GM12872 (cell line): ENCODE results near the gene SGPL1.

ENCODE experiments used
- TF ChIP-seq, protein P1 (sequence below): IDR thresholded peaks from 3 replicates; pipeline ENCODE4 v1.5.1; 2011; ENCODE audit warnings: low read depth, mild to moderate bottlenecking, low read length, moderate library complexity; ENCODE audit not compliant: insufficient read depth

The SGPL1 gene

GRCh38 chr10:70832852-70833528, 17.2 kb downstream of the SGPL1 start:
- TF ChIP-seq, protein P1, sequence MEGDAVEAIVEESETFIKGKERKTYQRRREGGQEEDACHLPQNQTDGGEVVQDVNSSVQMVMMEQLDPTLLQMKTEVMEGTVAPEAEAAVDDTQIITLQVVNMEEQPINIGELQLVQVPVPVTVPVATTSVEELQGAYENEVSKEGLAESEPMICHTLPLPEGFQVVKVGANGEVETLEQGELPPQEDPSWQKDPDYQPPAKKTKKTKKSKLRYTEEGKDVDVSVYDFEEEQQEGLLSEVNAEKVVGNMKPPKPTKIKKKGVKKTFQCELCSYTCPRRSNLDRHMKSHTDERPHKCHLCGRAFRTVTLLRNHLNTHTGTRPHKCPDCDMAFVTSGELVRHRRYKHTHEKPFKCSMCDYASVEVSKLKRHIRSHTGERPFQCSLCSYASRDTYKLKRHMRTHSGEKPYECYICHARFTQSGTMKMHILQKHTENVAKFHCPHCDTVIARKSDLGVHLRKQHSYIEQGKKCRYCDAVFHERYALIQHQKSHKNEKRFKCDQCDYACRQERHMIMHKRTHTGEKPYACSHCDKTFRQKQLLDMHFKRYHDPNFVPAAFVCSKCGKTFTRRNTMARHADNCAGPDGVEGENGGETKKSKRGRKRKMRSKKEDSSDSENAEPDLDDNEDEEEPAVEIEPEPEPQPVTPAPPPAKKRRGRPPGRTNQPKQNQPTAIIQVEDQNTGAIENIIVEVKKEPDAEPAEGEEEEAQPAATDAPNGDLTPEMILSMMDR: no peak

DNA sequence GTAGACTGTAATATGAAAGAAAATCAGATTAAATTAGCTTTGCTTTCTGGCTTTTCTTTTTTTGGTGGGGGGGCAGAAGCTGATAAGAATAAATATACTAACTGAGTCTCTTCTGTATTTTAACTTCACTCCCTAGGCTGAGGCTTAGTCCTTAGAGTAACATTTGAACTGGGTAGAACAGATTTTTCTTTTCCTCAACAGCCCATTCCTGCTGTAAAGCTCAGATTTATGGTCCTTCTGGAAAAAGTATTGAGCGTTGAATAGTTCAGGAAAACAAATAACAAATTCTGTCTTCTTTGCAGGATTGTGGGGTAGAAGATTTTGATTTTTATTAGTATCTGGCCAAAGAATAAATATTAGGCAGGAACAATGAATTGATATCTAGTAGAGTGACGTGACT, 17.9 kb downstream of the SGPL1 start:
- TF ChIP-seq, protein P1: no peak

DNA sequence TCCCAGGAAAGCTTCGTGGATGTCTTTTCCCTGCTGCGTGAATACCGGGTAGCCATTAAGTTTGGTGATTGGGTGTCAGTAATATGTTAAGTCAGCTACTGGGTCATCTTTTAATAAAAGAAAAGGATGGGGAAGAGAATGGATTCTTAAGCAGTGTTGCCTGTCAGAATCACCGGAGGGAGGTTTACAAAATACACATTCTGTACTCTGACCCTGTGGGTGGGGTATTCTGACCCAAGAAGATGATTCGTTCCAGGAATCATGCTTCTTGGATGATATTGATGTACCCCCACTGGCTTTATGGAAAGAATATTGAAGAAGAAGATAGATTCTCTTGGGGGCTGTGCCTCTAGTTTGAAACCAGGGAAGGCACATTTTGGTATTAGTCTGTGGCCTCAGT, 18.3 kb downstream of the SGPL1 start:
- TF ChIP-seq, protein P1: no peak

DNA sequence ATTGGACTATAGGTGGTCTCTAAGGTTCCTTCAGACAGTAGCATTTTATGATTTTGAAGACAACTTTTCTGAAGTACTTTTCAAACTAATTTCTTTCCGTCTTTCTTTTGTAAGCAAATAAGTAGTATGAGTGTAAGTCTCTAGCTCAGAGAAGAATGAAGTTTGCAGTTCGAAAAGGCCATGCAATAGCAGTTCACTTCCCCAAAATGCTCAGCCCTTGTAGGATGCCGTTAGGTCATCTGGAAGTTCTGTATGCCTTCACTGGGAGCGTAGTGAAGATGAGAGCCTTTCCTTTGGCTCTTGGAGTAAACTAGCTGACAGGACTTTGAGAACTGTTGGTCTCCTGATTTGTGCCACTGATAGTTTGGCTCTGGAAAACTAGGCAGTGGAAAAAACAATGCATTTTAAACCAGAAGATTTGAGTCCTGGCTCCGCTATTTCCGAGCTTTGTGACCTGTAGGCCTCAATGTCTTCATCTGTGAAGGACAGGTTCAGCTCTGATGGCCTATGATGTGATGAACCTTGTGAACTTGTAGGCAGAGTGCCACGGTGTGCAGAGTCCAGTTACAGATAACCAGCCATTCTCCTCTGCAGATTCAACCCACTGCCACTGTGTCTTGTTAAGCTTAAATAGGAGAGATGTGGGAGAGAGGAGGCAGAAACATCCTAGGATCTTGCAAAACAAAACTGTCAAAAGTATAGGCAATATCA, 18.8 kb downstream of the SGPL1 start:
- TF ChIP-seq, protein P1: no peak

GRCh38 chr10:70836319-70836718, 20.6 kb downstream of the SGPL1 start:
- TF ChIP-seq, protein P1: no peak

- TF ChIP-seq, protein P1: no peak
These were observed 21.9 kb downstream of the SGPL1 start for GRCh38 chr10:70837660-70838059.

GRCh38 chr10:70838270-70838805, 22.6 kb downstream of the SGPL1 start:
- TF ChIP-seq, protein P1: no peak
